NCI-H187 treated with DMSO at 0.1 percent for 48 hours (cell line): ENCODE measurements around the gene MMP26.
"Not testable (repeated sequence)": the region's sequence is repeated elsewhere in the genome, so short reads cannot be mapped to it uniquely, and the experiment has no call there.

Source experiments
- DNase-seq: peaks from one replicate; lab custom pipeline; 2025; lab: John Stamatoyannopoulos, UW

MMP26 gene

GRCh38 chr11:4722616-4723534 is 18.3 kb downstream of the MMP26 start:
- not testable (repeated sequence) for DNase-seq

GRCh38 chr11:4727171-4727570 is 22.6 kb downstream of the MMP26 start:
- no peak for DNase-seq

- DNase-seq, result no peak
These were observed 36.2 kb downstream of the MMP26 start for GRCh38 chr11:4740735-4741134.

- DNase-seq, result no peak
These were observed 43.9 kb downstream of the MMP26 start for GRCh38 chr11:4748438-4748837.

GRCh38 chr11:4751201-4751600 is 46.6 kb downstream of the MMP26 start:
- DNase-seq, result no peak
